SHP77 treated with DMSO at 0.1 percent for 48 hours (cell line): ENCODE results near the gene KNCN.

Source experiments
- DNase-seq: peaks from one replicate; lab custom pipeline; 2025; lab: John Stamatoyannopoulos, UW

KNCN gene

DNA sequence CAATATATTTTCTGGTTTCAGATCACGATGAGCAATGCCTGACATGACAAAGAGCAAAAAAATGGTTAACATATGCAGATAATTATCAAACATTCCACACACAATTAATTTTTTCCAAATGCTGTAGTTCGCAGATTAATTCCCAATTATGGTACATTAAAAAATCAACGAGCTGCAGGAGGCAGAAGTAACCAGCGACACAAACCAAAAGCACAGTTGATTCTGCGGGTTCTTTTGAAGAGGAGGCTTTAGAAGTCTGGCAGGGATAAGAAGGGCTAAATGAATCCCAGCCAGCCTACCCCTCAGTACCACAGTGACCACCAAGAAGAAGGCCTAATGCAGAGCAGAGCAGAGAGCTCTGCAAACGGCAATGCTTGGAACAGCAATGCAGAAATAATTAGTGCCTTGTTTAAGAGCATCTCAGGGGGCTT lies 17.0 kb upstream of the KNCN start:
- no peak for DNase-seq

DNA sequence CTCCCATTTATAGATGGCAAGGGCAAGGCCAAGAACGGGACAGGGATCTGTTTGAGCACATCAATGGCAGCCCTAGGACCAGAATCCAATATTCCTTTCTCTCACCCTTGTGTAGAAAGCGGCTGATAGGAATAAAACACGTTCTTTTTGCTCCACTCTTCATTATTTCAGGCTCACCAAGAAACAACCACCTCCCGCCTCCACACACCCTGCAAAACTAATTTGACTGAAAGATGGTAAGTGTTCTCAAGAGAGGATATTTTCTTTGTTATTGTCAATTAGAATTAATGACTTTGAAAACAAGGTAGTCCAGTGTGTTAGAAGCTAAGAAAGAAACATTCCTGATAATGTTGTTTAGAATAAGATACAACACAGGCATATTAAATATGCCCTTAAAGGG lies 11.9 kb upstream of the KNCN start:
- DNase-seq: no peak

DNA sequence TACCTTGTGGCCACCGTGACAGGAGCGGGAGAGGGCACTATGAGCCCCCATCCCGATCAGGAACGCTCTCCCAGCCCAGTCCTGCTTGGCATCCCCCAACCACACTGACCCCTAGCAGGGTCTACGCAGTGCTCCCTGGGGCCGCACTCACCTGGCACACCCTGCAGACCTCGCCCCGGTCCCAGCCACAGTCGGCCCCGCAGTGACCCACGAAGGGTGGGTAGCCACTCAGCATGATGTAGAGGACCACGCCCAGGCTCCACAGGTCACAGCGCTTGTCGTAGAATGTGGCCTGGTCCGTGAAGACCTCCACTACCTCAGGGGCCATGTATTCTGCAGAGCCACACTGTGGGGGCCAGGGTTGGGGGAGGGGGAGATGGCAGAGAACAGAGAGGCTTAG lies 11.1 kb upstream of the KNCN start:
- DNase-seq: no peak

DNA sequence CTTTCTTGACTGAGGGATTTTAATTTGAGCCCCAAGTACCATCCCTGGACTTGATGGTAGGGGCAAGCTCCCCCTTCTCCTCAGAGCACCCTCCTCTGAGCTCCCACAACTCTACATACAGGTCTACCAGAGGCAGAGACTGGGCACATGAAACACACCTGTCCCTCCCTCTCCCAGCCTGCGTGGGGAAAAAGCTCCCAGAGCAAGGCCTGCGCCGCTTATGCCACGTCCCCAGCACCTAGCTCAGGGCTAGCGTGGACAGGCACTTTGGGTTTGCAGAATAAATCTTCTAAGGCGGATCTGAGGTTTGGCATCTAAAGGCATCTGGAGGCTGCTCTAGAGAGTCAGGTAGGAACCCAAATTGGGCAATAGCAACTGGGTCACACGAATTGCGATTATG lies 7.5 kb upstream of the KNCN start:
- DNase-seq: no peak

DNA sequence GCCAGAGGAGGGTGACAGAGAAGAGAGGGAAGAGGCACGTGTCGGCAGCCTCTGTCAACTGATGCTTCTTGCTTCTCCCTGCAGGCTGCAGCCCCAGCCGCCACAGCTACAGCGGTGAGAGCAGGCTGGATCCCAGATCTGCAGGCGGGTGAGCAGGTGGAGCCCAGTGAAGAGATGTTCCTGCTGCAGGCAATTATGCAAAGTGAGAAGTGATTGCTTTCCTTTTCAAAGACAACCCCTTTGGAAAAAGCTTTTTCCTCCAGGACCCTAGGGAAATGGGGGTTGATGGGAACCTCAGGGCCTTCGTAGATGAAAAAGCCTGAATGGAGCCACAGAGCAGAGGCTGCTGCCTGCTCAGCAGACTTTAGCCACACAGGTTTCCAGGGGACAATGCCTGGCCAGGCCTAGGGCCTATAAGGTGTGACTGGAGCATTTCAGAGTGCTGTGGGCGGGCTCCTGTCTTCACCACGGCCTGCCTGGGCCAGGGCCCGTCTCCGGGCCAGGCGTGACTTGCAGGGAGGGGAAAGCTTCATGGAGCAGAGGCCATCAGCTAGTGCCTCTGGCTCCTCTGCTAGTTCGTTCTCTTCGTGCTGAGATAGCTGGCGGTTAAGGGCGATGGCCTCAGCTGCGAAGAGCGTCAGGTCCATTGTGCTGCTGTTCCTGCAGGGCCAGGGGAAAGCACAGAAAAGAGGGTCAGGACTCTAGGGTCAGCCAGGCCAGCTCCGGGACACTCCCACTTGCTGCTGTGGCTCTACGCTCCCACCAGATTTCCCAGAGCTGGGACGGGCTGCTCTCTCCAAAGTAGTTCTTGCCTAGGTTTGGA lies 6.9 kb upstream of the KNCN start:
- DNase-seq: no peak

DNA sequence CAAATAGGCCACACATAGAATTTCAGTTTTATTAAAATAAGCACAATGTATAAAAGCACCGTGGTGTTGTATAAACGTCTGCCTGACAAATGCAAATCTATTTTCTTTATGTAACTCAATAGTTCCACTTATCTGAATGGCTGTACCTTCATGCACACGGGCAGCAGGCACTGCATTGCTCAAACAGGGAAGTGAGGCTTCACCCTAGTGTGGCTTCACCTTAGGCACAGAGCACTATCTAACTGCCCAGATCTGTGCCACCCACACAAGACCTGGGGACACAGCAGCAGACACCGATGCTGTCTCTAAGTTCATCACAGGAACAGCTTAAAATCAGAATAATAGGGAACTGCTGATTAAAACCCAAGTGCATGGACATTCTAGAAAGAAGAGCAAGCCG lies 6.0 kb upstream of the KNCN start:
- no peak for DNase-seq

DNA sequence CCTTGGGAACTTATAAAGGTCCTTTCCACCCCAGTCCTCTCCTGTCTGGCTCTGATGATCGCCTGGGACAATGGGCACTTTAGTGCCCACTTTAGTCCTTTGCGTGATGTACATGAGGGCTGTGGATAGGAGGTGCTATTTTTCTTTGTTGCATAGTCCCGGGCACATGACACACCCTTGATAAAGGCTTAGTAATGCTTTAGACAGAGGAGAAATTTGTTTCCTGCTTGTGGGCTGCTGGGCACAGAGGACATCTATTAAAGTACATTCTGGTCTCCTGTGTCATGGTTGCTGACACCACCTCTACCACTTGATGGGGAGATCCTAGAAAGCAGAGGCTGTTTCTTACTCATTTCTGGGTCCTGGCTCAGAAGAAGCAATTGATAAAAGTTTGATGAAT lies 5.4 kb upstream of the KNCN start:
- no peak for DNase-seq

DNA sequence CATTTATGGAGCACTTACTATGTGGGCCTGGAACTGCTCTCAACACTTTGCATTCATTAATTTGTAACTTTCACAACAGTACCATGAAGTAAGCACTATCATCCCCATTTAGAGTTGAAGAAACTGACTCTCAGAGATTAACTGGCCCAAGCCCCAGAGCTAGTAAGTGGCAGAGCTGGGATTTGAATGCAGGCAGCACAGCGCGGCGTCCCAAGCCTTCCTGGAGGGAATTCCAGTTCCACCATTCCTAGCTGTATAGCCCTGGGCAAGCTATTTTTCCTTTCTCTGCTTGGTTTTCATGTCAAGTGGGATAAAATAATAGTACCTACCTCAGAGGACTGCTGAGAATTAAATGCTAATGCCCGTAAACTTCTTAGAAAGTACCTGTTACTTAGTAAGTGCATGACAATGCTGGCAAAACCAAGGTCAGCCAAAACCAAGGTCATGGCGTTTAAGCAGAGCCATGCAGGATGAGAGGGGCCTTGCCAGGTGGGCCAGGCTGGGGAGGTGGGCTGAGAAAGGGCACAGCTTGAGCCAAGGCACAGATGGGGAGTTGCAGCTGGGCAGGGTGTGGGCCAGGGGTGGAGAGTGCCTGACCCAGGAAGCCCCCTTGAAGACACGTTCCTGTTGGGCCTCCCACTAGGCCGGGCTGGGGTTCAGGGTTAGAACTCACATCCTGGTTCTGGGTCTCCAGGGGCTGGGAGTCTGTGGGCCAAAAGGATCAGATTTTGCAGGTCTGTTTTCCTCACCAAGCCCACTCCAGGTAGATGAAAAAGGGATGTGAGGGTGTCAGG lies 4.6 kb upstream of the KNCN start:
- no peak for DNase-seq

DNA sequence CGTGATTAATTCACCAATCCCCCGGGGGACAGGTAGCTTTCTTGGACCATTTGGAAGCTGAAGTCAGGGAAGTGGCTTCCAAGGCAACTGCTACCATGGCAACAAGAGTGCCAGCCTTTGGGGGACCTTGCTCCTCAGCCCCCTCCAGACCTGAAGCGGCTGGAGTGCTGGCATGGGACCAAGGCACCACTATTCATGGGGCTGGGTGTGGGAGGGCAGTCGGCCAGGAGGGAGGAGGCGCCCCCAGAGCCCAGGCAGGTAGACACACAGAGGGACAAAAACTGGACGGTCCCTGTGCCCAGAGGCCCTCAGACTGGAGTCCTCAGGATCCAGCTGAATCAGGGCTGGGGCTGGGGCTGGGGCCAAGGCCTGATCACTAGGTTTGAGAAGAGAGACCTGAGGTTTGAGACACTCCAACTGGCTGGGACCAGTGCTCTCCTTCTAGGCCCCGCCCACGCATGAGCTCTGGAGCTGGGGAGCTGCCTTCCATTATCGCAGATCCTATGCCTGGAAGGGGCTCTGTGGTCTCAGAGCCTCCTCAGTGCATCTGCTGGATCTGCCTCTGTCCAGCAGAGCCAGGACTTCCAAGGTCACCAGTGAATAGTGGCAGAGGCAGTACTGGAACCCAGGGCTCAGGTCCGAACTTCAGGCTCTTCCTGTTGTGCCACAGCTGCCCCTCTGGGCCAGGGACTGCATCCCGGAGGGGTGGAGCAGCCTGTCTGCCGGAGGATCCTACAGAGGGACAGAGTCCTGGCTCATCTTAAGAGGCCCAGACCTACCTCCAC lies 3.3 kb upstream of the KNCN start:
- DNase-seq: no peak

DNA sequence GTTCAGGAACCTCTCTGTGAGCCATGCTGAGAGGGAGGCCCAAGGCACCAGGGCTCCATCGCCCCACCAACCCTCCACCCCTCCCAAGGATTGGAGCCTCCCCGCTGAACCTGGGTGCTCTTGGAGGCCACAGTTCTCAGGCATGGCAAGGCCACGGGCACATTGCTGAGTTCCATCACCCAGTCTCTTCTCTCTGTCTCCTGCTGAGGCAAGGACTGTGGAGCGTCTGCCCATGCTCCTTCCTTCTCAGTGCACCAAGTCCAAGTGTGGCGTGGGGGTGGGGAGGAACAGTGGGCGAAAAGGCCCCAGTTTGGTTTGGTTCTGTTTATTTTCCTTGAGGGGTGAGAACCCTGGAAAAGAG lies 2.8 kb upstream of the KNCN start:
- no peak for DNase-seq

DNA sequence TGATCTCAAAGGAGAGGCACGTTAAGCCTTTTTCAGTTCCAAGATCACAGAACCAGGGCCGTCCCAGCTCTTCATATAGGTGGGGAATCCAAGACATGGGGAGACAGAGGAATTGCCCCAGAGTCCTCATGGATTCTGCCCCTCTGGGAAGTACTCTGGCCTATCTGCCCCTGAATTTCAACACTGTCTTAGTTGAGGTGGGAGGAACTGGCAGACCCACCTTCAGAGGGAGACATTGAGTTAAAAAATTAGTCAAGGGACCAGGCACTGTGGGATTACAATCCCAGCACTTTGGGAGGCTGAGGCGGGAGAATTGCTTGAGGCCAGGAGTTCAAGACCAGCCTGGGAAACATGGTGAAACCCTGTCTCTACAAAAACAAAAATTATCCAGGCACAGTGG lies 2.1 kb upstream of the KNCN start:
- no peak for DNase-seq

DNA sequence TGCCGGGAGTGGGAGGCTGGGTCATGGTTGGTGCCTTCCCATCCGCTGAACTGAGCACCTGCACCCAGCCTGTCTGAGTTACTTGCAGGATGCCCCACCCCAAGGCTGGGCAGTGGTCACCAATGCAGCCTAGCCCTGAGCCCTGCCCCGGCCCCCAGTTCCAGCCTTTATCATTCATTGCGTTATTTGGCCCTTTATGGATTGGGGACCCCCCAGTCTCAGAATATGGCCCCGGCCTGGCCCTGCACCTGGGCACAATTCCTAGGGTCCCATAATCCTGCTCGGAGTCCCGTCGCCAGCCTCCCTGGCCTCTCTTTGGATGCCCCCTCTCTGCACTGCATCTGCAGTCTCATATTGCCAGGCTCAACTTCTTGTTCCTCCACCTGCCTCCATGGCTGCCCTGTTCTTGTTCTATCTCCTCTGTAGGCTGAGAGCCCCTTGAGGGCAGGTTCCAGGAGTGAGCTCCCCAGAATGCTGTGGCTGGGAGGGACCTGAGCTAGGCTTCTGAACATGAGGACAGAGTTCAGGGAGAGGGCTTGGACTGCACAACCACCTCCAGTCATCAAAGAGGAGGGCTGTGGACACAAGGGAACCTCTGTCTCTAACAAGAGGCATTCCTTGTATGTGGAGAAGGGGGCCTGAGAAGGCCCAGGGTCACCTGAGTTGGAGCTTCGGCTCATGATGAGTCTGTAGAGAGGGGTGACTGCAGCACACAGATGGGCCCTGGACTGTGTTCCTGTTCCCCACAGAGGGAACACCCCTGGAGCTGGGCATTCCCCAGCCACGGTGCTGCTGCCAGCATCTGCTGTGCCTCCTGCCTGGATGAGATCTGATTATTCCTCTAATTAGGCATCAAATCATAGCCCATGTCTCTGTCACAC lies 1.1 kb upstream of the KNCN start:
- DNase-seq: no peak

DNA sequence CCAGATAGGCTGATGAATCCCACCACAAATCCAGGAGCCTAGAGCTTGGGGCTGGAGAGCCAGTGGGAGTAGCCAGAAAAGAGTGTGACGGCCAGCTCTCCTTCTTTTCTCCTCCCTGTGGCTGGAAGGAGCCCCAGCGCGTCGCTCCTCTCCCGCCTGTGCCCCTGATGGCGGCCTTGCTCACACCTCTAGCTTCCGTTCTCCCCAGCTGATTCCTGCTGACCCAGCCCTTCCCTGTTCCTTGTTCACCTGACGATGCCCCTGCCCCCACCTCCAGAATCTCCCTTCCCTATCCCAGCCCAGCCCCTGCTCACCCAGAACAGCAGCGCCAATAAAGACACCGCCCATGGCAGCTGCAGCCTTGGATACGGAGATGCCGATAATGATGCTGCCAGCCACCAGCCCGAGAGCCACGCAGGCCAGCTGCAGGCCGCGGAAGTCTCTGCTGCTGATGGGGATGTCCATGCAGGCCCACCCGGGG lies 656 bp downstream of the KNCN start:
- DNase-seq: no peak

DNA sequence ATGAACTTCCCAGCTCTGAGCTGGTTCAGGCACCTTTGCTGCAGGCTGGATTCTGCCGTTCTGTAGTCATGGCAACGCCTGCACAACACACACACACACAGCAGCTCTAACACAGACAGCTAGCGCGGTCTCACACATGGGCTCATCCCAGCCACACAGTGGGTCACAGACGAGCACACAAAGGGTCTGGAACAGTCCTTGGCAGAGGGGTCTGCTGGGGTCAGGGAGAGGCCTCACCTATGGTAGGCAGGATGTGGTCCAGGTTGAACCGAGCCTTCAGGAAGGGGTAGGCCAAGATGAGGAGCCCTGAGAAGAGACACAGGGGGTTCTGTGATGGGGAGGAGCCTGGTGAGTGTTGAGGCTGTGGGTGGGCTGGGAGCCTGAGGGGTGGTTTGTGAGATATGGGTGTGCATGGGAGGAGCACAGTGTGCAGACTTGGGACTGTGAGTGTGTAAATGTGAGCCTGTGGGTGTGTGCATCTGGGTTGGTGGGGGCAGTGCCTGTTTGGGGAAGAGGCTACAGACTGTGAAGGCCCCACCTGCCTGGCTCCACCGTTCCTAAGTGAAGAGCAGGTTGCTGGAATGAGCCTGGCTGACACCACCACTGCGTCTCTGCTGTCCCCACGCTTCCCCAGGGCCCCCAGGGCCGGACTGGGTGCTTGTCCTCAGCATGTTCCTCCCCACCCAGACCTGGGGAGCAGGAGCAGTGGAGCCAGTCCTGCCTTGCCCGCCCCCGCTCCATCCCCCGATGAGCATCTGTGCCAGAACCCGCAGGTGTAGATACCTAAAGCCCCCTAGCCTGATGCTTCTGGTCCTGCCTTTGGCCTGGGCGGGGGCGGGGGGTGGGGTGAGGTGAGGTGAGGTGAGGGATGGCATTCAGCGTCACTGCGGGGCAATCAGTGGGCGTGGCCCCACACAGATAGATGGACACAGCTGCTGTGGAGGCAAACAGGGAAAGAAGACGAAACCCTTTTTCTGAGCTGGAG lies 1.5 kb downstream of the KNCN start:
- no peak for DNase-seq

DNA sequence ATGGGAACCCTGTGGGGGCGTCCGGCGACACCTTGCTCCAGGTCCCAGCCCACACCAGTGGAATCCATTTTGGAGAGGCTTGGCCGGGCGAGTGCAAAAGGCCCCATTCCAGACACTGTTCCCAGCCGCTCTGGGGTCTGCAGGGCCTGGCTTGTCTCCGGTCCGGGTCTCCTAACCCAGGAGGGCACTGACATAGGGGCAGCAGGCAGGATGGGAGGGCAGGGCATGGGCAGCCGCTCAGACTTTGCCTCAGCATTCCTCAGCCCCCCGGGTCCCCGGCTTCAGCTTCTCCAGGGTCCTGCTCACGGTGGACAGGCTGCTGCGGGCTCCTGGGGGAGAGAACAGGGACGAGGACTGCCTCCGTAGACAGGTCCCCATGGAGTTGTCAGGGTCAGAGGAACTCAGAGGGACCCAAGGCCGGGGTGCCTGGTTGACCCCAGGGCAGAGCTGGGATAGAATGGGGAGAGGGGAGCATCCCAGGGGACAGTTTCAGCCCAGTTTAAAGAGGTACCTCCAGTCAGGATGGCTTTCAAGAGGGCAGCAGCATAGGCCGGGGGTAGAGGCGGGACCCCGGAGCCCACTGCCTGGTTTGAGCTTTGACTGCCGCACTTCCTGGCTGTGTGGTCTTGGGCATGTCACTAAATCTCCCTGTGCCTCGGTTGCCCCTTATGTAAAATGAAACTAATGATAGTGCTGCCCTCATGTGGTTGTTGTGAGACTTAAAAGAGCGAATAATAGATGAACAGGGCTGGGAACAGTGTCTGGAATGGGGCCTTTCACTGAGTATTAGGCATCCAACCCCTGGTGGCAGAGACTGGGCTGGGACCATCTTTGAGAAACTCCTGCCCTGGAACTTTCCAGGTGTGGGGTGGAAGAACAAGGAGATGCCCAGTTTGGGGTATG lies 3.7 kb downstream of the KNCN start:
- peak; percentile 14 for DNase-seq

DNA sequence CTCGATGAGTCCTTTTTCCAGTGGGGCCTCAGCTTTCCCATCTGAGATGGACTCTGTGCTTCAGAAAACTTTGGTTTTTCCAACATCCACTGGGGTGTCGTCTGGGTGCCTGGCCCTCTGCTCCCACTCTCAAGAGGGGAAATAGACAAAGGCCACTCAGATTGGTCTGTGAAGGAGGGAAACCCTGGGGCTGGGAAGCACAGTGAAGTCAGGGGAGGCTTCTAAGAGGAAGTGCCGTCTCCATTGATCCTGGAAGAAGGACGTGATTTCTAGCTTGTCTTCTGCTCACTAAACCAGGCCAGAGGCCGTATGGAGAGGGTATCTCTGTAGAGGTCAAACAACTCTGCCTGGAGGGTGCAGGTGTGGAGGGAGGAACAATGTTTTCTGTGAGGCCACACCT lies 5.2 kb downstream of the KNCN start:
- no peak for DNase-seq

DNA sequence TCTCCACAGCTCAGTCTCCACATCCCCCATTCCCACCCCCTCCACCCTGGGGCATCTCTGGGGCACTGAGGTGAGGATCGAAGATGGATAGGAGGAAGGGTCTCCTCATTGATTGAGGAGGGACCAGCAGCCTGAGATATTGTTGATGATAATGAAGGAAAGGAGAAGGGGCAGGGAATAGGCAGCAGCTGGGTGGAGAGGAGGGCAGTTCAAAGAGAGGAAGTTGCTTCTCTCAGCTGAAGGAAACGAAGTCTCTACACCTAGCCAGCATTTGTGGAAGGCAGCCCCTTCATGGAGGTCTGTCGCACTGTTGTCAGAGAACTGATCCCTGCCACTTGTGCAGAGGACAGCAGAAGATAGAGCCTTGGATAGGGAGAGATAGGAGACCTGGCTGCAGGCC lies 5.7 kb downstream of the KNCN start:
- DNase-seq: no peak

DNA sequence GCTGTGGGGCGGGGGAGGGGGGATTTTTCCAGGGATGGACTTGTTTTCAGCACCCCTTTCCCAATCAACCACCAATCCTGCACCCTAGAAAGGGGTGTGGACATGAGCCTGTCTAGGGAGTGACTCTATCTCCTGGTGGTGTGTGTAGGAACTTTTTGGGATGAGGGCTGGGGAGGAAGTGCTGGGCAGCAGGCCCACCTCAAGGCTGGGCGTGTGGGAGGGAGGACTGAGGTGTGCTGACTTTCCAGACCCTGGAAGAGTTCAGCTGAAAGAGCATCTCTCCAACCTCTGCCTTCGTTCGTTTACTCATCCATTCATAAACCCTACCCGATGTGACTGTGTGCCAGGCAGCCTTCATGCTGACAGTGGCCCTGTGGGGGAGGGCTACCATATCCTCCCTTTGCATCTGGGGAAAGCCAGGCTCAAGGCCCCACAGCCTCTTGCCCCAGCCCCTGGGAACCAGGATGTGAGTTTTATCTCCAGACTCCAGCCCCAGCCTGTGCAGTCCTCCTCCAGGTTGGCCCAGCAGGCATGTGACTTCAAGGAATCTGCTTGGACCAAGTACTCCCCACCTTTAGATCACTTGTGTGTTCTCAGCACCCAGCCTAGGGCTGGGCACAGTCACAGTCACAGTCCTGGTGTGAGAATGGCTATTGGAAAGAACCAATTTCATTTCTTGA lies 6.7 kb downstream of the KNCN start:
- no peak for DNase-seq
